Fibroblast of pulmonary artery (primary cell): ENCODE results near the gene SLC30A10.
"Not testable (repeated sequence)": the region's sequence is repeated elsewhere in the genome, so short reads cannot be mapped to it uniquely, and the experiment has no call there.

Experiments
- DNase-seq: peaks from one replicate; pipeline ENCODE4 v3.0.0-alpha.2; 2010; ENCODE audit warnings: low read depth
- H3K4me3 ChIP-seq: replicated peaks from 2 replicates; pipeline ENCODE4 v1.5.1; 2011; ENCODE audit warnings: low read depth, mild to moderate bottlenecking, control low read depth, low read length, moderate library complexity
- CTCF ChIP-seq: IDR thresholded peaks from 2 replicates; pipeline ENCODE4 v1.5.1; 2011; ENCODE audit warnings: mild to moderate bottlenecking, control low read depth, low read length, inconsistent platforms; ENCODE audit errors: missing control alignments

The SLC30A10 gene

GRCh38 chr1:219961684-219962083, 33.3 kb upstream of the SLC30A10 start:
- no peak for DNase-seq
- H3K4me3 ChIP-seq = no peak overlapping the region
- TF ChIP-seq CTCF = no peak

- DNase-seq = no peak
- TF ChIP-seq CTCF = no peak
- no peak overlapping the region for H3K4me3 ChIP-seq
These were observed 31.3 kb upstream of the SLC30A10 start for GRCh38 chr1:219959540-219960203.

- no peak overlapping the region for H3K4me3 ChIP-seq
- no peak for TF ChIP-seq CTCF
- no peak for DNase-seq
These were observed 30.6 kb upstream of the SLC30A10 start for GRCh38 chr1:219958875-219959417.

GRCh38 chr1:219954736-219955421, 26.5 kb upstream of the SLC30A10 start:
- no peak overlapping the region for H3K4me3 ChIP-seq
- no peak for DNase-seq
- no peak for TF ChIP-seq CTCF

- DNase-seq = no peak
- TF ChIP-seq CTCF = no peak
- H3K4me3 ChIP-seq = no peak overlapping the region
These were observed 25.7 kb upstream of the SLC30A10 start for GRCh38 chr1:219954052-219954451.

GRCh38 chr1:219952361-219952760, 24.0 kb upstream of the SLC30A10 start:
- DNase-seq = no peak
- no peak overlapping the region for H3K4me3 ChIP-seq
- no peak for TF ChIP-seq CTCF

- H3K4me3 ChIP-seq, DNase-seq: not testable (repeated sequence)
These were observed 20.9 kb upstream of the SLC30A10 start for GRCh38 chr1:219949227-219949626.

- DNase-seq, H3K4me3 ChIP-seq: not testable (repeated sequence)
These were observed 20.4 kb upstream of the SLC30A10 start for GRCh38 chr1:219948766-219949165.
